Motor neuron (in vitro differentiated cells): ENCODE measurements around the gene TEX101. TPM values are rescaled to one million over a fixed set of nuclear protein-coding genes. Genes with fewer than 3 reads are reported as not detected.
"Not testable (repeated sequence)": the region's sequence is repeated elsewhere in the genome, so short reads cannot be mapped to it uniquely, and the experiment has no call there.

Experiments
- ATAC-seq, 8 experiments: fragments of 200-7000 bp; cut with Tn5 transposase; replicated peaks in 6 of 8; 2 replicates each; pipeline ENCODE4 v1.8.0; 2021; ENCODE audit warnings: mild to moderate bottlenecking in 8 of 8, moderate library complexity in 8 of 8
- H3K27ac ChIP-seq, 2 donors: fragments of 250-450 bp; sonication (Bioruptor Pico); 2 replicates each; pipeline ENCODE4 v1.9.0; 2021; ENCODE audit warnings: antibody characterized with exemption in 2 of 2, mild to moderate bottlenecking in 2 of 2, moderate library complexity in 1 of 2
- H3K4me1 ChIP-seq, 2 donors: fragments of 250-450 bp; sonication (Bioruptor Pico); replicated peaks in 1 of 2; 2 replicates each; pipeline ENCODE4 v1.6.1; 2021; ENCODE audit warnings: antibody characterized with exemption in 2 of 2, mild to moderate bottlenecking in 2 of 2, moderate library complexity in 1 of 2
- H3K4me3 ChIP-seq, 5 donors: fragments of 250-450 bp; sonication (Bioruptor Pico); 2 replicates each; pipeline ENCODE4 v1.9.0; 2021; ENCODE audit warnings: antibody characterized with exemption in 5 of 5, mild to moderate bottlenecking in 5 of 5, moderate library complexity in 4 of 5
- WGBS, 10 experiments: fragments of 450-650 bp; shearing (Covaris generic); methylation state at CpG; one replicate each; pipeline ENCODE4 v1.0.0; 2022; 5-methylcytosine and 5-hydroxymethylcytosine counted together
- in situ Hi-C, 9 experiments: fragments of 400-800 bp; cut with MboI; loops; one replicate each; pipeline ENCODE4 v1.15.0; 2021; ENCODE audit warnings: low sequenced_read_pairs in 9 of 9, low pct_unique_long_range_greater_than_20kb in 2 of 9; ENCODE audit not compliant: unreplicated experiment in 9 of 9
- total RNA-seq, 8 experiments: library from RNA; unstranded; fragments of 300-600 nt; gene quantifications; 2 replicates each; pipeline versions ENCODE4 v1.2.3 to v1.2.4, GENCODE V29; 2022

TEX101 gene
- total RNA-seq, 8 experiments from 2014 or later = not detected

DNA sequence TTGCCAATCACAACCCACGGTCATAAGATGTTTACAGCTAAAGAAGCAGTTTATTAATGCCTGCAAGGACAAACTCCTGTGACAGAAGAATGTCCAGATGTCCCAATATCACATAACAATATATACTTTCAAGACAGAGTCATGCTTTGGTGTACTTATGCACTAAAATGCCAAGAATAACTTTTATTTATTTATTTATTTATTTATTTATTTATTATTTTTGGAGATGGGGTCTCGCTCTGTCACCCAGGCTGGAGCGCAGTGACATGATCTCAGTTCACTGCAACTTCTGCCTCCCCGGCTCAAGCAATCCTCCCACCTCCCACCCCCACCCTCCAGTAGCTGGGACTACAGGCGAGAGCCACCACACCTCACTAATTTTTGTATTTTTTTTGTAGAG is 9.1 kb downstream of the TEX101 start:
- in situ Hi-C loops = loop anchor here in 1 of 9 experiments (25.0 kb wide), 1 partner anchor 186 kb away; no protein-coding TSS in a partner anchor
- WGBS, 10 experiments = 20 to 100% (median 62%) methylated on average over 1 to 4 of the region's 5 CpGs; no CpG with 5 or more reads in 3 of the 10 experiments
- no peak for ATAC-seq
- Histone ChIP-seq H3K27ac (no peak overlapping the region), H3K4me1 (no peaks in the 10 kb centered on the region), H3K4me3 (no peak overlapping the region)

DNA sequence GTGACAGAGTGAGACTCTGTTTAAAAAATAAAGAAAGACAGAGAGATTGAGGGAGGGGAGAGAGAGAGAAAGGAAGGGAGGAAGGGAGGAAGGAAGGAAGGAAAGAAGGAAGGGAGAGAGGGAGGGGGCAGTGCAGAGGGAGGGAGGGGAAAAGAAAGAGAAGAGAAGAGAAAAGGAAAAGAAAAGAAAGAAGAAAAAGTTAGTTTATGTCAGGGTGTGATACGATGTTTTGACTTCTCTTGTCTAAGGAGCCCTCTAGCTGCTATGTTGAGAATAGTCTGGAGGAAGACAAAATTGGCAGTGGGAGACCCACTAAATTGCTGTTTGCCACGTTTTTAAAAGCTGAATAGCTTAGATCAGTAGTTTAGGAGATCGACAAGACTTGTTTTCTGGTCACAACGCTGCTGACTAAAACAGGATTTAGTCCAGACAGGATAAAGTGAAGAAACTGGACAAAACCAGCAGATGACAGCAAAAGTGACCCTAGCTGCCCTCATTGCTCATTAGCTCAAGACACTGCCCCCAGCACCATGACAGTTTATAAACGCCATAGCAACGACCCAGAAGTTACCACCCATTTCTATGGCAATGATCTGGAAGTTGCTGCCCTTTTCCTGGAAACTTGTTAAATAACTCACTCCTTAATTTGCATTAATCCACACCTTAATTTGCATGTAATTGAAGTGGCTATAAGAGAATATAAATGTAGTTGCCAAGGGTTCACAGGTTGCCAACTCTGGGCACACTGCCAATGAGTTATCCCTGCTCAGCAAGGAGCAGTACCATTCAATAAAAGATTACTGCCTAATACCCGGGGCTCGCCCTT is 11.1 kb downstream of the TEX101 start:
- in situ Hi-C loops = loop anchor here in 1 of 9 experiments (25.0 kb wide), 1 partner anchor 362 kb away; the partner anchor contains the start of gene KCNN4
- Histone ChIP-seq H3K27ac (no peak overlapping the region), H3K4me1 (peaks cover 0 to 4% of the 10 kb centered on the region in 2 donors), H3K4me3 (no peak overlapping the region)
- ATAC-seq = peak in 7 of 8 experiments; percentile 25 to 94 (median 81)
- 0 to 28% (median 12%) methylated on average over 2 to 8 of the region's 8 CpGs; no CpG with 5 or more reads in 2 of the 10 experiments for WGBS, 10 experiments

DNA sequence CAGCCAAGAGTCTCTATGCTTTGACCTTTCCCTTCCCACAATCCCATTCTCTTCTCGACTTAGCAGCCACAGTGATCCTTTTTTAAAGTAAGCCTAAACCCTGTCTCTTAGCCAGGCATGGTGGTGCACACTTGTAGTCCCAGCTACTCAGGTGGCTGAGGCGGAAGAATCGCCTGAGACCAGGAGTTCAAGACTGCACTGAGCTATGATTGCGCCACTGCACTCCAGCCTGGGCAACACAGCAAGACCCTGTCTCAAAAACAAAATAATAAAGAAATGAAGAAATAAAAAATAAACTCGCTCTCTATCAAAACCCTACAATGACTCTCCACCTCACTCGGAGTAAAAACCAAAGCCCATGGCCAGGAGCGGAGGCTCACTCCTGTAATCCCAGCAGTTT is 14.7 kb downstream of the TEX101 start:
- H3K27ac ChIP-seq = no peak overlapping the region
- no peak overlapping the region for H3K4me3 ChIP-seq
- ATAC-seq = no peak
- H3K4me1 ChIP-seq = peaks cover 0 to 4% of the 10 kb centered on the region in 2 donors
- 0 to 100% (median 75%) methylated on average over 1 to 6 of the region's 7 CpGs; no CpG with 5 or more reads in 2 of the 10 experiments for WGBS, 10 experiments
- in situ Hi-C loops = loop anchor here in 1 of 9 experiments (25.0 kb wide), 1 partner anchor 358 kb away; the partner anchor contains the start of gene KCNN4

DNA sequence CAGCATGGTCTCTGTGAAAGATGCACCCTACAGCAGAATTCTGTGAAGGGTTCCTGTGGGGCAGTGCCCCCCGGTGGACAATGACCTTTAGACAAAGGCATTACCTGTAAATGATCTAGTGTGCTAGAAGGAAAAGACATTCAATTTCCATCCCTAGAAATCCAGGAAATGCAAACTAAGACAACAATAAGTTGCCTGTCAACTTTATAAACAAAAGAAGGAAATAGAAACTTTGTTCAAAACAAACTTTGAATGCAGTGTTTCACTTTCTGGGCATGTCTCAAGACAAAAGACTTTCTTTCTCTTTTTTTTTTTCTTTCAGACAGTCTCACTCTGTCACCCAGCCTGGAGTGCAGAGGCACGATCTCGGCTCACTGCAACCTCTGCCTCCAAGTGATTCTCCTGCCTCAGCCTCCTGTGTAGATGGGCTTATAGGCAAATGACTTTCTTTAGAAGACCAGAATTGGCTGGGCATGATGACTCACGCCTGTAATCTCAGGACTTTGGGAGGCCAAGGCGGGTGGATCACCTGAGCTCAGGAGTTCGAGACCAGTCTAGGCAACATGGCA is 15.5 kb downstream of the TEX101 start:
- Histone ChIP-seq H3K27ac (no peak overlapping the region), H3K4me1 (peaks cover 0 to 4% of the 10 kb centered on the region in 2 donors), H3K4me3 (no peak overlapping the region)
- in situ Hi-C loops = loop anchor here in 1 of 9 experiments (25.0 kb wide), 1 partner anchor 357 kb away; the partner anchor contains the start of gene KCNN4
- peak in 4 of 8 experiments; percentile 10 to 57 (median 31) for ATAC-seq
- 0 to 93% (median 61%) methylated on average over 1 to 5 of the region's 6 CpGs; no CpG with 5 or more reads in 2 of the 10 experiments for WGBS, 10 experiments

DNA sequence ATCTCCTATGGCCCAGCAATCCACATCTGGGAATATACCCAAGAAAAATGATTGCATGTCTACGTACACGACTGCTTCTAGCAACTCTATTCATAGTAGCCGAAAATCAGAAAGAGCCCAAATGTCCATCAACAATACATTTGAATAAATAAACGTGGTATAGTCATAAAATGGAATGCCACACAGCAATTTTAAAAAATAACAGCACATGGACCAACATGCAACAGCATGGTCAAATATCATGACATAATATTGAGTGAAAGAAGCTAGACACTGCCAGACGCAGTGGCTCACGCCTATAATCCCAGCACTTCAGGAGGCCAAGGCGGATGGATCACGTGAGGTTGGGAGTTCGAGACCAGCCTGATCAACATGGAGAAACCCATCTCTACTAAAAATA is 16.3 kb downstream of the TEX101 start:
- Histone ChIP-seq H3K27ac (no peak overlapping the region), H3K4me1 (peaks cover 0 to 4% of the 10 kb centered on the region in 2 donors), H3K4me3 (no peak overlapping the region)
- 0 to 81% (median 67%) methylated on average over 1 to 9 of the region's 9 CpGs; no CpG with 5 or more reads in 2 of the 10 experiments for WGBS, 10 experiments
- no peak for ATAC-seq
- in situ Hi-C loops = loop anchor here in 1 of 9 experiments (25.0 kb wide), 1 partner anchor 356 kb away; the partner anchor contains the start of gene KCNN4

DNA sequence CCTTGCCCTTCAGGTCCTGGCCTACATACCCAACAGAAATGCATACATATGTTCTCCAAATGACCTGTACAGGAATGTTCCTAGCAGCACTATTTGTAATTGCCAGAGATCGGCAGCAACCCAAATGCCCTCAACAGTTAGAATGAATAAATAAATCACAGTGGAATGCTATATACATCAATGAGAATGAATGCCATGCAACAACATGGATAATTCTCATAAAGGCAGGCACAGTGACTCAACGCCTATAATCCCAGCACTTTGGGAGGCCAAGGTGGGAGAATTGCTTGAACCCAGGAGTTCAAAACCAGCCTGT is 18.6 kb downstream of the TEX101 start:
- H3K27ac ChIP-seq = no peak overlapping the region
- in situ Hi-C loops = loop anchor here in 1 of 9 experiments (25.0 kb wide), 1 partner anchor 354 kb away; the partner anchor contains the start of gene KCNN4
- H3K4me1 ChIP-seq = peaks cover 0 to 4% of the 10 kb centered on the region in 2 donors
- 25 to 100% (median 76%) methylated on average over 1 to 2 of the region's 2 CpGs; no CpG with 5 or more reads in 2 of the 10 experiments for WGBS, 10 experiments
- peak in 3 of 8 experiments; percentile 36 to 47 (median 45) for ATAC-seq
- H3K4me3 ChIP-seq = no peak overlapping the region

DNA sequence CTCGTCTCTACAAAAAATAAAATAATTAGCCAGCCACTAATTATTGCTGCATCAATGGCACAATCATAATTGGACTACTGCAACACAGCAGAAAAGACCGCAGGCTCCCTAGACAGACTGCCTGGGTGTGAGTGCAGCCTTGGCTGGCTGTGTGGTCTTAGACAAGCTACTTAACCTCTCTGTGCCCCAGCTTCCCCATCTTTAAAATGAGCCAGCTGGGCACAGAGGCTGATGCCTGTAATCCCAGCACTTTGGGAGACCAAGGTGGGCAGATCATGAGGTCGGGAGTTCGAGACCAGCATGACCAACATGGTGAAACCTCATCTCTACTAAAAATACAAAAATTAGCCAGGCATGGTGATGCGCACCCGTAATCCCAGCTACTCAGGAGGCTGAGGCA is 19.0 kb downstream of the TEX101 start:
- no peak overlapping the region for H3K4me3 ChIP-seq
- ATAC-seq = no peak
- WGBS, 10 experiments = 73 to 100% (median 87%) methylated on average over 1 to 6 of the region's 6 CpGs; no CpG with 5 or more reads in 2 of the 10 experiments
- H3K27ac ChIP-seq = no peak overlapping the region
- H3K4me1 ChIP-seq = peaks cover 0 to 4% of the 10 kb centered on the region in 2 donors
- in situ Hi-C loops = loop anchor here in 1 of 9 experiments (25.0 kb wide), 1 partner anchor 354 kb away; the partner anchor contains the start of gene KCNN4

DNA sequence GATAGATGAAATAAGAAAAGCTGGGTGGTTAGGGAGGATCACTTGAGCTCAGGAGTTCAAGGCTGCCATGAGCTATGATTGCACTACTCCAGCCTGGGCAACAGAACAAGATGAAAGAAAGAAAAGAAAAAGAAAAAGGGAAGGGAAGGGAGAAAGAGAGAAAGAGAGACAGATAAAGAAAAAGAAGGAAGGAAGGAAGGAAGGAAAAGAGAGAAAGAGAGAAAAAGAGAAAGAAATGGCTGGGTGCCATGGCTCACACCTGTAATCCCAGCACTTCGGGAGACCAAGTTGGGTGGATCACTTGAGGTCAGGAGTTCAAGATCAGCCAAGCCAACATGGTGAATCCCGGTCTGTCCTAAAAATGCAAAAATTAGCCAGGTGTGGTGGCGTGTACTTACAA is 21.1 kb downstream of the TEX101 start:
- no peak overlapping the region for H3K27ac ChIP-seq
- in situ Hi-C loops = loop anchor here in 1 of 9 experiments (25.0 kb wide), 1 partner anchor 352 kb away; the partner anchor contains the start of gene KCNN4
- H3K4me1 ChIP-seq = no peaks in the 10 kb centered on the region
- 75 to 97% (median 82%) methylated on average over 2 to 3 of the region's 3 CpGs; no CpG with 5 or more reads in 2 of the 10 experiments for WGBS, 10 experiments
- no peak overlapping the region for H3K4me3 ChIP-seq
- ATAC-seq = no peak

DNA sequence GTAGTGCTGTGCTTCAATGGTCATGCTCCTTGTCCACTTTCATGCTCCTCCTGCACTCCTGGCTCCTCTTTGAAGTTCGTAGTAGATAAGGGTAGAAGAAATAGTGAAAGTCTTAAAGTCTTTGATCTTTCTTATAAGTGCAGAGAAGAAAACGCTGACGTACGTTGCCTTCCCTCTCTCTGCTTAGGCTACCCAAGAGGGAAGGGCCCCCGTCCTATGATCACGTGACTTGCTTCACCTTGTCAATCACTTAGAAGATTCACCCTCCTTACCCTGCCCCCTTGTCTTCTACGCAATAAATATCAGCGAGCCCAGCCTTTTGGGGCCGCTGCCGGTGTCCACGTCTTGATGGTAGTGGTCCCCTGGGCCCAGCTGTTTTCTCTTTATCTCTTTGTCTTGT is 22.6 kb downstream of the TEX101 start:
- 59 to 97% (median 90%) methylated on average over 2 to 10 of the region's 11 CpGs; no CpG with 5 or more reads in 2 of the 10 experiments for WGBS, 10 experiments
- not testable (repeated sequence) for H3K4me3 ChIP-seq, ATAC-seq, H3K4me1 ChIP-seq, H3K27ac ChIP-seq
- in situ Hi-C loops = loop anchor here in 1 of 9 experiments (25.0 kb wide), 1 partner anchor 350 kb away; the partner anchor contains the start of gene KCNN4

DNA sequence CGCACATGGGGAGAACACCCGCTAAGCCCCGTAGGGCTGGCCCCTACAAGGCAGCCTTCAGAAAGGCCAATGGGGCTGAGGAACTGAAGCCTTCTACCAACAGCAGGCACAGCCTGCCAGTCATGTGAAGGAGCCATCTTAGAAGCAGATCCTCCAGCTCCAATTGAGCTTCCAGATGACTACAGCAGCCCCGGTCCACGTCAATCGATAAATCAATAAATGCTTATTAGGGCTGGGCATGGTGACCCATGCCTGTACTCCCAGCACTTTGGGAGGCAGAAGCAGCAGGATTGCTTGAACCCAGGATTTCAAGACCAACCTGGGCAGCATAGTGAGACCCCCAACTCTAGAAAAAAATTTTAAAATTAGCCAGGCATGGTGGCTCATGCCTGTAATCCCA is 23.0 kb downstream of the TEX101 start:
- in situ Hi-C loops = loop anchor here in 1 of 9 experiments (25.0 kb wide), 1 partner anchor 350 kb away; the partner anchor contains the start of gene KCNN4
- Histone ChIP-seq H3K4me1 (no peaks in the 10 kb centered on the region), H3K4me3 (no peak overlapping the region), H3K27ac (no peak overlapping the region)
- no peak for ATAC-seq
- 40 to 90% (median 80%) methylated on average over 1 to 6 of the region's 6 CpGs; no CpG with 5 or more reads in 3 of the 10 experiments for whole genome bisulfite sequencing, 10 experiments

DNA sequence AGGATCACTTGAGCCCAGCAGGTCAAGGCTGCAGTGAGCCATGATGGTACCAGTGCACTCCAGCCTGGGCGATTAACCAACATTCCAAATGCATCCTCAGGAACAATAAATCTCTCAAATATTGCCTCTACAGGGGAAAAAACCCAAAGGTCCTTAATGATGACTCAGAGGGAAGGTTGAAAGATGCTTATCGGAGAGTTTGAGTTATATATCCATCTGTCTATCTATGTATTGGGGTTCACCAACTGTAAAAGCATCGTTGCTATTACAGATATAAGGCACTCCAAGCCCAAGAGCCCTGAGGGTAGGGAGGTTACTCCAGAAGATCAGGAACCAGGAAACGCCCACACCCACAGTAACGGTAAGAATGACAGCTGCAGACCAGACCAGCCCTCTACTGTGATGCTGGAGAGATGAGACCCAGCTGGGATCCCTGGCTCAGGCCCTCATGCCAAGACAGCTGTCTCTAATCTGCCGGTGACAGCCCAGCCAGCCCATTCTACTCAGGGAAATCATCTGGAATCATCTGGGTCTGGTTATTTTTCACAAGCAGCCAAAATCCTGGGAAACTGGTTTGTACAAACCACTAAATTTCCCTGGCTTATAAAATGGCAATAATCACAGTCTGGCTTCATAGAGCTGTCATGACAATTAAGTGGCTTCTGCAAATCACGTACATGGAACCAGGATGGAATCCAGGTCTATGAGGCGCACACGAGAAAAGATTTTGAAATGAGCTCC is 23.8 kb downstream of the TEX101 start:
- WGBS, 10 experiments = 0 to 80% (median 54%) methylated on average over 1 to 9 of the region's 9 CpGs
- ATAC-seq = peak in 3 of 8 experiments; percentile 94 to 97 (median 94)
- no peak overlapping the region for H3K27ac ChIP-seq
- no peak overlapping the region for H3K4me3 ChIP-seq
- H3K4me1 ChIP-seq = no peaks in the 10 kb centered on the region
- in situ Hi-C loops = loop anchor here in 1 of 9 experiments (25.0 kb wide), 1 partner anchor 349 kb away; the partner anchor contains the start of gene KCNN4
